Keratinocyte (primary cell): ENCODE data around the gene AMDHD2. TPM values are rescaled to one million over a fixed set of nuclear protein-coding genes. Genes with fewer than 3 reads are reported as not detected.
A peak's percentile ranks its signal among the peaks of the same experiment; 100 is the strongest.
"Not testable (repeated sequence)": the region's sequence is repeated elsewhere in the genome, so short reads cannot be mapped to it uniquely, and the experiment has no call there.

Source experiments
- DNase-seq: peaks from one replicate; pipeline ENCODE4 v3.0.0-alpha.2; 2011; ENCODE audit warnings: low read depth, missing footprints, low spot score
- FAIRE-seq: peaks from 2 replicates; lab custom pipeline; 2011; peaks lifted over from hg19 to GRCh38; lab: Jason Lieb, UNC
- H2AFZ ChIP-seq: 2 replicates; pipeline ENCODE4 v1.6.0; 2012; ENCODE audit warnings: low read length, control low read depth, inconsistent platforms; ENCODE audit not compliant: control insufficient read depth
- H3K27ac ChIP-seq: 2 replicates; pipeline ENCODE4 v1.5.1; 2011; ENCODE audit warnings: low read length; ENCODE audit not compliant: control insufficient read depth, insufficient read depth
- H3K27me3 ChIP-seq: 3 replicates; pipeline ENCODE4 v1.6.0; 2011; ENCODE audit warnings: low read length; ENCODE audit not compliant: control insufficient read depth, insufficient read depth; ENCODE audit errors: extremely low read depth
- H3K36me3 ChIP-seq, 2 experiments: 2 replicates in 1 of 2; 3 replicates in 1 of 2; pipeline ENCODE4 v1.5.1; 2011; ENCODE audit warnings: low read length in 2 of 2, mild to moderate bottlenecking in 1 of 2; ENCODE audit not compliant: control insufficient read depth in 2 of 2, insufficient read depth in 2 of 2; ENCODE audit errors: extremely low read depth in 1 of 2
- H3K4me1 ChIP-seq: 3 replicates; pipeline ENCODE4 v1.5.1; 2011; ENCODE audit warnings: low read length; ENCODE audit not compliant: control insufficient read depth, insufficient read depth; ENCODE audit errors: extremely low read depth
- H3K4me2 ChIP-seq: 3 replicates; pipeline ENCODE4 v1.6.0; 2011; ENCODE audit warnings: low read depth, low read length; ENCODE audit not compliant: control insufficient read depth, insufficient read depth; ENCODE audit errors: extremely low read depth
- H3K4me3 ChIP-seq, 3 experiments: fragments of 200-600 bp in 1 of 3; sonication (generic) in 1 of 3; 2 replicates in 2 of 3; 3 replicates in 1 of 3; pipeline ENCODE4 v1.5.1; 2011 to 2016; ENCODE audit warnings: low read length in 3 of 3, mild to moderate bottlenecking in 3 of 3, control low read depth in 2 of 3, inconsistent platforms in 1 of 3, low read depth in 1 of 3, mixed read lengths in 1 of 3, mixed run types in 1 of 3, moderate library complexity in 1 of 3; ENCODE audit not compliant: control insufficient read depth in 2 of 3, insufficient read depth in 2 of 3; ENCODE audit errors: extremely low read depth in 1 of 3
- H3K79me2 ChIP-seq: 2 replicates; pipeline ENCODE4 v1.6.0; 2012; ENCODE audit warnings: low read length; ENCODE audit not compliant: control insufficient read depth, insufficient read depth
- H3K9ac ChIP-seq: 3 replicates; pipeline ENCODE4 v1.6.0; 2011; ENCODE audit warnings: low read length; ENCODE audit not compliant: control insufficient read depth, insufficient read depth; ENCODE audit errors: extremely low read depth
- H3K9me1 ChIP-seq: 3 replicates; pipeline ENCODE4 v1.6.0; 2011; ENCODE audit warnings: low read length; ENCODE audit not compliant: control insufficient read depth, insufficient read depth; ENCODE audit errors: extremely low read depth
- H3K9me3 ChIP-seq: 2 replicates; pipeline ENCODE4 v1.5.1; 2012; ENCODE audit warnings: low read depth, low read length; ENCODE audit not compliant: control insufficient read depth
- H4K20me1 ChIP-seq: 3 replicates; pipeline ENCODE4 v1.6.0; 2011; ENCODE audit warnings: low read length; ENCODE audit not compliant: control insufficient read depth, insufficient read depth; ENCODE audit errors: extremely low read depth
- EZH2 ChIP-seq: IDR thresholded peaks from one replicate; pipeline ENCODE4 v1.6.1; 2012; ENCODE audit warnings: inconsistent platforms, mild to moderate bottlenecking, low read length, moderate library complexity
- dilution Hi-C: fragments of 300-500 bp; cut with MboI; formaldehyde crosslinking; loops from one replicate; pipeline ENCODE4 v1.7.0; 2020; ENCODE audit warnings: low sequenced_read_pairs; ENCODE audit not compliant: extremely low pct_ligation_motif_present
- polyA plus RNA-seq, 5 experiments: library from polyadenylated mRNA; depleted of rRNA in 3 of 5; stranded (reverse) in 3 of 5; stranded (forward) in 1 of 5; unstranded in 1 of 5; fragments of >200 nt; gene quantifications; 1 replicate in 1 of 5; 2 replicates in 3 of 5; 3 replicates in 1 of 5; pipeline versions ENCODE4 v1.2.1 to v1.2.3, GENCODE V29; 2011 to 2012; ENCODE audit warnings: missing spikeins in 2 of 5, low read depth in 1 of 5, low replicate concordance in 1 of 5
- TF ChIP-seq, protein P1 (sequence below), 3 experiments: IDR thresholded peaks in 1 of 3; conservative IDR thresholded peaks in 1 of 3; optimal IDR thresholded peaks in 1 of 3; 2 replicates in 2 of 3; 3 replicates in 1 of 3; pipeline versions ENCODE3 to v1.5.1; 2011; ENCODE audit warnings: low read length in 3 of 3, mild to moderate bottlenecking in 3 of 3, moderate library complexity in 2 of 3, control low read depth in 1 of 3, inconsistent platforms in 1 of 3; ENCODE audit not compliant: insufficient read depth in 2 of 3; ENCODE audit errors: extremely low read depth in 1 of 3

Gene AMDHD2
- polyA plus RNA-seq, 1 donor (not counting 4 experiments of a cell fraction or from before 2014, with no cell fraction given) = 8.9 TPM

DNA sequence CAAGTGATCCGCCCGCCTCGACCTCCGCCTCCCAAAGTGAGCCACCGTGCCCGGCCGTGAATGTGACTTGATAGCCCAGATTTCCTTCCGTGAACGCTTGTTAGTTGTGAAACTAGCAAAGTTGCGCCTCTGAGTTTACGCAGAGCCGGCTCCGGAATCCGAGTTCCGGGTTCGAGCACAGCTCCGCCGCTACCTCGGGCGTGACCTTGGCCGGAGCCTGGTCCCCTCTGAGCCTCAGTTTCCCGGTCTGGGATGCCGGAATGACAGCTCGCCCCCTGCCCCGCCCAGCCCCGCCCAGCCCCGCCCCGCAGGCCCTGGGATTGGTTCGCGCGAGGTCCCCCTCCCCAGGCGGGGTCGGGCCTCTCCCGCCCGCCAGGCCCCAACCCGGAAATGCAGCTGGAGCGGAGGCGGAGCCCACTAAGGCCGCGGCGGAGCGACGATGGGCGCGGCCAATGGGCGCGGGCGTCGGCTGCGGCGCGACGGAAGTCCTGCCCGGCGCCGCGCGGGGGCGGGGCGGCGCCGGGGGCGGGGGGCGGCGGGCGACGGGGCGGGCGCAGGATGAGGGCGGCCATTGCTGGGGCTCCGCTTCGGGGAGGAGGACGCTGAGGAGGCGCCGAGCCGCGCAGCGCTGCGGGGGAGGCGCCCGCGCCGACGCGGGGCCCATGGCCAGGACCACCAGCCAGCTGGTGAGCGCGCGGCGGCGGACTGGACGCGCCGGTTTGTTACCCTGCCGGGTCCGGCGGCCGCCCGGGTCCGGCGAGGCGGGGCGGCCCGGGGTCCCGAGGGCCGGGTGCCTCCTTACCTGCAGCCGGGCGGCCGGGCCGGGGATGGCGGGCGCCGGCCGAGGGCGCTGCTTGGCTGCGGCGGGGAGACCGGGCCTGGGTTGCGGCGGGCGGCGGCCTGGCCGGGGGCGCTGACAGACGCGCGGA, 17.5 kb downstream of the AMDHD2 start, which contains the start of gene PDPK1:
Gene PDPK1 (plus strand): TSS at position 571 of the 929 bp plus-strand sequence. CDS start 92 bp downstream, at position 663.
- H4K20me1 ChIP-seq = no peaks in the 10 kb centered on the region
- FAIRE-seq = no peak
- peak within 1 kb of the TSS; percentile 69 for H2AFZ ChIP-seq
- H3K79me2 ChIP-seq = peaks cover 34% of the 10 kb centered on the region
- H3K9me1 ChIP-seq = no peaks in the 10 kb centered on the region
- dilution Hi-C loops = no loop called here
- peaks cover 20% of the 10 kb centered on the region for H3K4me1 ChIP-seq
- H3K4me2 ChIP-seq = peak within 1 kb of the TSS; percentile 85
- peak within 1 kb of the TSS; percentile 70 for H3K27ac ChIP-seq
- no peaks in the 10 kb centered on the region for H3K27me3 ChIP-seq
- TF ChIP-seq, protein P1, sequence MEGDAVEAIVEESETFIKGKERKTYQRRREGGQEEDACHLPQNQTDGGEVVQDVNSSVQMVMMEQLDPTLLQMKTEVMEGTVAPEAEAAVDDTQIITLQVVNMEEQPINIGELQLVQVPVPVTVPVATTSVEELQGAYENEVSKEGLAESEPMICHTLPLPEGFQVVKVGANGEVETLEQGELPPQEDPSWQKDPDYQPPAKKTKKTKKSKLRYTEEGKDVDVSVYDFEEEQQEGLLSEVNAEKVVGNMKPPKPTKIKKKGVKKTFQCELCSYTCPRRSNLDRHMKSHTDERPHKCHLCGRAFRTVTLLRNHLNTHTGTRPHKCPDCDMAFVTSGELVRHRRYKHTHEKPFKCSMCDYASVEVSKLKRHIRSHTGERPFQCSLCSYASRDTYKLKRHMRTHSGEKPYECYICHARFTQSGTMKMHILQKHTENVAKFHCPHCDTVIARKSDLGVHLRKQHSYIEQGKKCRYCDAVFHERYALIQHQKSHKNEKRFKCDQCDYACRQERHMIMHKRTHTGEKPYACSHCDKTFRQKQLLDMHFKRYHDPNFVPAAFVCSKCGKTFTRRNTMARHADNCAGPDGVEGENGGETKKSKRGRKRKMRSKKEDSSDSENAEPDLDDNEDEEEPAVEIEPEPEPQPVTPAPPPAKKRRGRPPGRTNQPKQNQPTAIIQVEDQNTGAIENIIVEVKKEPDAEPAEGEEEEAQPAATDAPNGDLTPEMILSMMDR (optimal IDR thresholded peaks at IDR 0.05 in 1 of 3, IDR thresholded peaks at IDR 0.05 in 1 of 3, conservative IDR thresholded peaks at IDR 0.05 in 1 of 3; ENCODE audit: extremely low read depth in 1 of 3, insufficient read depth in 2 of 3, low read length in 3 of 3) = no peak
- TF ChIP-seq EZH2 = no peak
- peak within 1 kb of the TSS; percentile 72 for H3K9ac ChIP-seq
- peak within 1 kb of the TSS; percentile 56 to 73 (median 65) for H3K4me3 ChIP-seq
- no peaks in the 10 kb centered on the region for H3K36me3 ChIP-seq
- H3K9me3 ChIP-seq = no peaks in the 10 kb centered on the region
- no peak for DNase-seq

DNA sequence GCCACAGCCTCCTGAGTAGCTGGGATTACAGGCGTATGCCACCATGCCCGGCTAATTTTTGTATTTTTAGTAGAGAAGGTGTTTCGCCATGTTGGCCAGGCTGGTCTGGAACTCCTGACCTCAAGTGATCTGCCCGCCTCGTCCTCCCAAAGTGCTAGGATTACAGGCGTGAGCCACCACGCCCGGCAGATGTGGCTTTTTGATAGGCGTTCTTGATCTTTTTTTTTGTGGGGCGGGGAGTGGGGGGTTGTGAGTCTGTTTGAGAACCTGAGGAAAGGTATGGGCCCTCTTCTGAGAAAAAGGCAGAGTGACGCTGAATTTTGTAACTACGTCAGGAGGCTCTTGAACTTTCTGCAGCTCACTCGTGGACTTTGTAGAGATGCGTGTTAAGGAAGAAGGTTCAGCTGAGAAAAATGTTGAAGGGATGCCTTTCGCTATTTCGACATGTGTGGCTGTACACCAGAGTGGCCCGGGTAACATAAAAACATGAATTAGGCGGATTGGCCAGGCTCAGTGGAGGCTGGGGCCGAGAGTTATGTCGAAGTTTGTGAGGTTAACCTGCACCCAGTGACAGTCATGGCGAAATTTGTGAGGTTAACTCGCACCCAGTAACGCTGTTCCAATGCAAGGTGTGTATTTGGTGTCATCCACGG, 19.1 kb downstream of the AMDHD2 start:
- peak overlapping the region; percentile 85 for H3K4me2 ChIP-seq
- FAIRE-seq = peak; percentile 9

DNA sequence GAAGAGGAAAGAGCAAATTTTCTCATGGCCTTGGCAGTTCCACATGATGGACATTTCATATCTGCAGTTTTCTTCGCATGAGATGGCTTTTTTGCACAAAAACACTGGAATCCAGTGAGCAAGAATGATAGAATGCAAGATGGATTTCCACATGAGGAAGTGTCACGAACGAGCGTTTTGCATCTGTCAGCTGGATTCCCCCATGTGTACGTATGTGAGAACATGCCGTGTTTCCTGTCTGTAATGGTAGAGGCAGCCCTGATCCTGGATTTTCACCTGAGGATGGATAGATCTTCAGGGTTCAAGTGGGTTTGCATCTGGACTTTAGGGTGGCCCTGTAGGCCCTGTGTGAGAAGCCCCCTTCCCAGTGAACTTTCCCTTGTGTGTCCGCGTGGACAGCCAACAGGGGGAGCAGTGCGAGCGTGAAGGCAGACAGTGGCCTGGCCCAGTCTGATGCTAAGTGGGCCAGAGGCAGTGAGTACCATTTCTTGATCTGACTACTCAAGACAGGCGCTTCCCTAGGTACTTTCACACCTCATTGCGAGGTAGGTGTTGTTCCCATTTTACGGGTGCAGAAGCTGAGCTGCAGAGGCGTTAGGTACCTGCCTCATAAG, 19.8 kb downstream of the AMDHD2 start:
- not testable (repeated sequence) for H3K4me2 ChIP-seq, FAIRE-seq

More for the DNA sequence above, 19.1 kb downstream of the AMDHD2 start:
- H3K9me1 ChIP-seq, H3K9ac ChIP-seq, H3K27ac ChIP-seq, H3K36me3 ChIP-seq, H3K27me3 ChIP-seq, DNase-seq, H4K20me1 ChIP-seq, dilution Hi-C loops, H3K9me3 ChIP-seq, H2AFZ ChIP-seq: not testable (repeated sequence)
- peaks cover 17% of the 10 kb centered on the region for H3K4me1 ChIP-seq
- peaks cover 40% of the 10 kb centered on the region for H3K79me2 ChIP-seq
- H3K4me3 ChIP-seq = peak overlapping the region in 1 of 3 experiments; percentile 62

DNA sequence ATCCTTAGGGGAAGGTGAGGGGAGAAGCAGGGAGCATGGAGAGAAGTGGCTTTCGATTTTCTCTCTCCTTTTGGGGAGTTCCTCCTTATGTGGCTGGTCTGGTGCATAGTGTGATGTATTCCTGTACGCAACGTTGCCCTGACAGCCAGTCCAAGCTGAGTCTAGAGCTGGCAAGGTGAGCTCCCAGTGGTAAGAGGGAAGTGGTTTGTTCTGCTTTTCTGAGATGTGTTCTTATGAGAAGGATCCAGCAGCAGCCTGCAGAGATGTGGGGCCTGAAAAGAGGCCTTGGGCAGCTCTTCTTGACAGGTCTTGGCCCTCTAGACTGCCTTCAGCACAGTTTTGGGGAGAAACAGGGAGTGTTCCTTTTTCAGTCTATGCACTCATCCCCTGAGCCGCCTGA, 20.7 kb downstream of the AMDHD2 start:
- dilution Hi-C loops, H4K20me1 ChIP-seq: not testable (repeated sequence)

More for the DNA sequence above, 19.8 kb downstream of the AMDHD2 start:
- DNase-seq, H3K27ac ChIP-seq, H3K9me1 ChIP-seq, H3K9ac ChIP-seq, H3K27me3 ChIP-seq, dilution Hi-C loops, H4K20me1 ChIP-seq, H3K36me3 ChIP-seq, H3K4me3 ChIP-seq, H3K9me3 ChIP-seq, H2AFZ ChIP-seq: not testable (repeated sequence)
- H3K79me2 ChIP-seq = peaks cover 43% of the 10 kb centered on the region
- peaks cover 17% of the 10 kb centered on the region for H3K4me1 ChIP-seq

More for the DNA sequence above, 20.7 kb downstream of the AMDHD2 start:
- Histone ChIP-seq H3K79me2 (peaks cover 52% of the 10 kb centered on the region), H3K4me1 (peaks cover 17% of the 10 kb centered on the region)
- not testable (repeated sequence) for DNase-seq, H3K9me3 ChIP-seq, H3K36me3 ChIP-seq, H3K4me2 ChIP-seq, H3K9ac ChIP-seq, H3K27me3 ChIP-seq, H2AFZ ChIP-seq, FAIRE-seq, H3K27ac ChIP-seq, H3K4me3 ChIP-seq, H3K9me1 ChIP-seq
